Posterior cingulate gyrus (tissue), 11 donors: ENCODE data around the gene TENT4A.
A peak's percentile ranks its signal among the peaks of the same experiment; 100 is the strongest.

Source experiments
- DNase-seq, 10 donors: peaks; one replicate each; pipeline versions ENCODE4 v3.0.0 to v3.0.0-alpha.2; 2020 to 2021; ENCODE audit warnings: mixed read lengths in 3 of 10
- intact Hi-C: fragments of 100-400 bp; cut with DNase I; formaldehyde crosslinking; loops from one replicate; pipeline ENCODE4 v1.15.1; 2023

The TENT4A gene

GRCh38 chr5:6699357-6699756, 13.9 kb upstream of the TENT4A start:
- no peak for DNase-seq
- intact Hi-C loops, result no loop called here

GRCh38 chr5:6700074-6700684, 13.1 kb upstream of the TENT4A start:
- no peak for DNase-seq
- intact Hi-C loops, result no loop called here

GRCh38 chr5:6700685-6701355, 12.4 kb upstream of the TENT4A start:
- no peak for DNase-seq
- intact Hi-C loops, result no loop called here

- intact Hi-C loops, result no loop called here
- DNase-seq, result no peak
Observed at GRCh38 chr5:6701491-6701890, 11.7 kb upstream of the TENT4A start.

- intact Hi-C loops, result no loop called here
- no peak for DNase-seq
Observed at GRCh38 chr5:6702633-6703032, 10.6 kb upstream of the TENT4A start.

GRCh38 chr5:6703806-6704205, 9.4 kb upstream of the TENT4A start:
- intact Hi-C loops, result no loop called here
- no peak for DNase-seq

- no peak for DNase-seq
- intact Hi-C loops, result no loop called here
Observed at GRCh38 chr5:6704361-6704851, 8.8 kb upstream of the TENT4A start.

- no peak for DNase-seq
- intact Hi-C loops, result no loop called here
Observed at GRCh38 chr5:6705088-6705487, 8.1 kb upstream of the TENT4A start.

GRCh38 chr5:6705959-6706358, 7.3 kb upstream of the TENT4A start:
- DNase-seq, result no peak
- intact Hi-C loops, result no loop called here

- intact Hi-C loops, result no loop called here
- DNase-seq, result no peak
Observed at GRCh38 chr5:6707852-6708251, 5.4 kb upstream of the TENT4A start.

- intact Hi-C loops, result no loop called here
- no peak for DNase-seq
Observed at GRCh38 chr5:6708814-6709213, 4.4 kb upstream of the TENT4A start.

- DNase-seq, result no peak
- intact Hi-C loops, result loop anchor here (5.0 kb wide), 1 partner anchor 1288 kb away; the partner anchor contains the start of gene ICE1
Observed at GRCh38 chr5:6710070-6710469, 3.2 kb upstream of the TENT4A start.

- intact Hi-C loops, result loop anchor here (5.0 kb wide), 1 partner anchor 1288 kb away; the partner anchor contains the start of gene ICE1
- peak in 2 of 10 donors; percentile 29 to 48 for DNase-seq
Observed at GRCh38 chr5:6710551-6711318, 2.5 kb upstream of the TENT4A start.

GRCh38 chr5:6711409-6712141, 1.7 kb upstream of the TENT4A start:
- peak in 2 of 10 donors; percentile 22 to 39 for DNase-seq
- intact Hi-C loops, result loop anchor here (1.0 to 5.0 kb wide), 2 partner anchors 78 to 1289 kb away; partner anchors contain the start of genes ICE1, NSUN2 and SRD5A1

GRCh38 chr5:6712142-6712576, 1.1 kb upstream of the TENT4A start:
- intact Hi-C loops, result loop anchor here (1.0 to 5.0 kb wide), 2 partner anchors 79 to 1290 kb away; partner anchors contain the start of genes ICE1, NSUN2 and SRD5A1
- peak in 9 of 10 donors; percentile 28 to 92 (median 60) for DNase-seq

GRCh38 chr5:6712577-6713273, 507 bp upstream of the TENT4A start:
- intact Hi-C loops, result loop anchor here (1.0 to 5.0 kb wide), 2 partner anchors 79 to 1290 kb away; partner anchors contain the start of genes ICE1, NSUN2 and SRD5A1
- DNase-seq, result peak; percentile 92 to 99 (median 94)

GRCh38 chr5:6714226-6715041, 1.2 kb downstream of the TENT4A start:
- intact Hi-C loops, result loop anchor here (5.0 kb wide), 1 partner anchor 1292 kb away; the partner anchor contains the start of gene ICE1
- DNase-seq, result peak in 2 of 10 donors; percentile 33 to 60

- intact Hi-C loops, result no loop called here
Observed at GRCh38 chr5:6715271-6715670, 2.0 kb downstream of the TENT4A start.

More at GRCh38 chr5:6715271-6715670, 2.0 kb downstream of the TENT4A start:
- DNase-seq, result no peak
